RWPE1 (cell line): ENCODE results near the gene ATXN3L.

Experiments
- CTCF ChIA-PET: fragments of 350-600 bp; sonication (Branson Sonifier 250); formaldehyde crosslinking; extraction: SDS; loops from one replicate; lab custom pipeline; 2021; lab: Yijun Ruan, JAX
- POLR2A ChIA-PET: fragments of 400-600 bp; formaldehyde crosslinking; extraction: SDS; loops from one replicate; lab custom pipeline; 2020; ENCODE audit warnings: antibody characterized with exemption; ENCODE audit not compliant: low non-redundant PET; lab: Yijun Ruan, JAX
- DNase-seq: peaks from one replicate; pipeline ENCODE4 v3.0.0; 2012; ENCODE audit warnings: low spot score
- H3K27ac ChIP-seq: fragments of 450-650 bp; 2 replicates; pipeline ENCODE4 v1.5.1; 2017
- CTCF ChIP-seq: fragments of 450-650 bp; conservative IDR thresholded peaks from 2 replicates; pipeline ENCODE4 v1.5.1; 2017; ENCODE audit warnings: low read depth, mild to moderate bottlenecking

The ATXN3L gene

GRCh38 chrX:13285693-13286092, 34.2 kb downstream of the ATXN3L start:
- ChIA-PET CTCF (no interaction called here), POLR2A (no interaction called here)
- DNase-seq: no peak
- TF ChIP-seq CTCF: no peak
- H3K27ac ChIP-seq: no peak overlapping the region

- POLR2A ChIA-PET: no interaction called here
- CTCF ChIA-PET: no interaction called here
- no peak overlapping the region for H3K27ac ChIP-seq
- no peak for TF ChIP-seq CTCF
- DNase-seq: no peak
These were observed 34.6 kb downstream of the ATXN3L start for GRCh38 chrX:13285229-13285628.

GRCh38 chrX:13284570-13284969, 35.3 kb downstream of the ATXN3L start:
- TF ChIP-seq CTCF: no peak
- CTCF ChIA-PET: interaction anchor here (0.6 kb wide), 1 partner anchor 150 kb away, joined by 3 read pairs; no protein-coding TSS in a partner anchor
- no peak overlapping the region for H3K27ac ChIP-seq
- no peak for DNase-seq
- POLR2A ChIA-PET: no interaction called here

GRCh38 chrX:13283950-13284546, 35.8 kb downstream of the ATXN3L start:
- peak; percentile 16 for DNase-seq
- TF ChIP-seq CTCF: no peak
- ChIA-PET CTCF (interaction anchor here (0.6 kb wide), 1 partner anchor 151 kb away, joined by 3 read pairs; no protein-coding TSS in a partner anchor), POLR2A (interaction anchor here (0.6 kb wide), 1 partner anchor 303 kb away, joined by 3 read pairs; no protein-coding TSS in a partner anchor)
- no peak overlapping the region for H3K27ac ChIP-seq

- CTCF ChIA-PET: no interaction called here
- POLR2A ChIA-PET: no interaction called here
- H3K27ac ChIP-seq: no peak overlapping the region
- no peak for DNase-seq
- no peak for TF ChIP-seq CTCF
These were observed 36.3 kb downstream of the ATXN3L start for GRCh38 chrX:13283512-13283911.

- ChIA-PET CTCF (no interaction called here), POLR2A (no interaction called here)
- TF ChIP-seq CTCF: no peak
- DNase-seq: no peak
- H3K27ac ChIP-seq: no peak overlapping the region
These were observed 38.6 kb downstream of the ATXN3L start for GRCh38 chrX:13281289-13281688.
